ENCODE results near the gene LONP2.
A peak's percentile ranks its signal among the peaks of the same experiment; 100 is the strongest.

- TF ChIP-seq MXI1 (conservative IDR thresholded peaks at IDR 0.05; ENCODE audit: poor library complexity, severe bottlenecking), result peak; percentile 90
- TF ChIP-seq CTCF (IDR thresholded peaks at IDR 0.05; ENCODE audit: poor library complexity, severe bottlenecking), result peak; percentile 44
- TF ChIP-seq EP300 (conservative IDR thresholded peaks at IDR 0.05; ENCODE audit: poor library complexity, severe bottlenecking), result peak; percentile 68
- peak; percentile 92 for TF ChIP-seq POLR2AphosphoS5 (IDR thresholded peaks at IDR 0.05)
- no peak for TF ChIP-seq EZH2 (IDR thresholded peaks at IDR 0.05; ENCODE audit: borderline replicate concordance, insufficient read depth, low read length, poor library complexity, severe bottlenecking)
- TF ChIP-seq TAF1 (IDR thresholded peaks at IDR 0.05; ENCODE audit: low read depth), result peak; percentile 86
- TF ChIP-seq, protein P1, sequence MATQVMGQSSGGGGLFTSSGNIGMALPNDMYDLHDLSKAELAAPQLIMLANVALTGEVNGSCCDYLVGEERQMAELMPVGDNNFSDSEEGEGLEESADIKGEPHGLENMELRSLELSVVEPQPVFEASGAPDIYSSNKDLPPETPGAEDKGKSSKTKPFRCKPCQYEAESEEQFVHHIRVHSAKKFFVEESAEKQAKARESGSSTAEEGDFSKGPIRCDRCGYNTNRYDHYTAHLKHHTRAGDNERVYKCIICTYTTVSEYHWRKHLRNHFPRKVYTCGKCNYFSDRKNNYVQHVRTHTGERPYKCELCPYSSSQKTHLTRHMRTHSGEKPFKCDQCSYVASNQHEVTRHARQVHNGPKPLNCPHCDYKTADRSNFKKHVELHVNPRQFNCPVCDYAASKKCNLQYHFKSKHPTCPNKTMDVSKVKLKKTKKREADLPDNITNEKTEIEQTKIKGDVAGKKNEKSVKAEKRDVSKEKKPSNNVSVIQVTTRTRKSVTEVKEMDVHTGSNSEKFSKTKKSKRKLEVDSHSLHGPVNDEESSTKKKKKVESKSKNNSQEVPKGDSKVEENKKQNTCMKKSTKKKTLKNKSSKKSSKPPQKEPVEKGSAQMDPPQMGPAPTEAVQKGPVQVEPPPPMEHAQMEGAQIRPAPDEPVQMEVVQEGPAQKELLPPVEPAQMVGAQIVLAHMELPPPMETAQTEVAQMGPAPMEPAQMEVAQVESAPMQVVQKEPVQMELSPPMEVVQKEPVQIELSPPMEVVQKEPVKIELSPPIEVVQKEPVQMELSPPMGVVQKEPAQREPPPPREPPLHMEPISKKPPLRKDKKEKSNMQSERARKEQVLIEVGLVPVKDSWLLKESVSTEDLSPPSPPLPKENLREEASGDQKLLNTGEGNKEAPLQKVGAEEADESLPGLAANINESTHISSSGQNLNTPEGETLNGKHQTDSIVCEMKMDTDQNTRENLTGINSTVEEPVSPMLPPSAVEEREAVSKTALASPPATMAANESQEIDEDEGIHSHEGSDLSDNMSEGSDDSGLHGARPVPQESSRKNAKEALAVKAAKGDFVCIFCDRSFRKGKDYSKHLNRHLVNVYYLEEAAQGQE (IDR thresholded peaks at IDR 0.05; ENCODE audit: borderline replicate concordance), result peak; percentile 76
Observed at GRCh38 chr16:48385253-48386150, 141.4 kb downstream of the LONP2 start, which contains the start of gene SIAH1.

Measured in neural cell (in vitro differentiated cells).